ENCODE measurements around the gene VSX2. TPM values are rescaled to one million over a fixed set of nuclear protein-coding genes. Genes with fewer than 3 reads are reported as not detected.
A peak's percentile ranks its signal among the peaks of the same experiment; 100 is the strongest.

Gene VSX2
- total RNA-seq, 1 donor from 2014 or later: not detected

- Mint-ChIP-seq H3K9me3 (ENCODE audit: unreplicated experiment) (no peaks in the 10 kb centered on the region), H3K4me1 (ENCODE audit: low read depth, unreplicated experiment) (peaks cover 15% of the 10 kb centered on the region), H3K27me3 (ENCODE audit: low read depth, unreplicated experiment) (no peaks in the 10 kb centered on the region), H3K4me3 (ENCODE audit: unreplicated experiment) (no peak overlapping the region), H3K27ac (ENCODE audit: unreplicated experiment) (no peak overlapping the region), H3K36me3 (ENCODE audit: low read depth, unreplicated experiment) (peaks cover 12% of the 10 kb centered on the region)
- TF ChIP-seq CTCF (IDR thresholded peaks at IDR 0.05; ENCODE audit: insufficient read depth, low read depth, low read length) (no peak), EZH2 (IDR thresholded peaks at IDR 0.05; ENCODE audit: insufficient read depth, low read length) (no peak)
- FAIRE-seq: no peak
- Histone ChIP-seq H3K9me3 (ENCODE audit: insufficient read depth, low read depth, low read length) (no peaks in the 10 kb centered on the region), H3K27me3 (ENCODE audit: insufficient read depth, low read length) (no peaks in the 10 kb centered on the region), H3K36me3 (ENCODE audit: insufficient read depth, low read length) (peaks cover 11% of the 10 kb centered on the region), H2AFZ (ENCODE audit: low read depth, low read length) (no peak overlapping the region), H3K4me1 (ENCODE audit: insufficient read depth, low read length) (peaks cover 17% of the 10 kb centered on the region), H3K4me2 (ENCODE audit: low read length) (no peak overlapping the region), H3K79me2 (ENCODE audit: insufficient read depth, low read length) (peaks cover 39% of the 10 kb centered on the region), H4K20me1 (ENCODE audit: insufficient read depth, low read length) (peaks cover 61% of the 10 kb centered on the region), H3K4me3 (ENCODE audit: insufficient read depth, low read depth, low read length) (no peak overlapping the region), H3K27ac (ENCODE audit: low read depth, low read length) (no peak overlapping the region), H3K9ac (ENCODE audit: low read length) (no peak overlapping the region)
- DNase-seq (ENCODE audit: low read depth): no peak
Observed at GRCh38 chr14:74297986-74298385, 58.7 kb downstream of the VSX2 start.

- no peak for FAIRE-seq
- Histone ChIP-seq H3K4me2 (ENCODE audit: low read length) (peak overlapping the region; percentile 66), H3K27me3 (ENCODE audit: insufficient read depth, low read length) (no peaks in the 10 kb centered on the region), H4K20me1 (ENCODE audit: insufficient read depth, low read length) (peaks cover 51% of the 10 kb centered on the region), H3K27ac (ENCODE audit: low read depth, low read length) (peak overlapping the region; percentile 44), H3K9me3 (ENCODE audit: insufficient read depth, low read depth, low read length) (no peaks in the 10 kb centered on the region), H3K4me1 (ENCODE audit: insufficient read depth, low read length) (peaks cover 17% of the 10 kb centered on the region), H2AFZ (ENCODE audit: low read depth, low read length) (peak overlapping the region; percentile 44), H3K36me3 (ENCODE audit: insufficient read depth, low read length) (peaks cover 11% of the 10 kb centered on the region), H3K79me2 (ENCODE audit: insufficient read depth, low read length) (peaks cover 42% of the 10 kb centered on the region), H3K9ac (ENCODE audit: low read length) (peak overlapping the region; percentile 46), H3K4me3 (ENCODE audit: insufficient read depth, low read depth, low read length) (no peak overlapping the region)
- peak overlapping the region; percentile 66 for H3K27ac Mint-ChIP-seq (ENCODE audit: unreplicated experiment)
- TF ChIP-seq EZH2 (IDR thresholded peaks at IDR 0.05; ENCODE audit: insufficient read depth, low read length) (no peak), CTCF (IDR thresholded peaks at IDR 0.05; ENCODE audit: insufficient read depth, low read depth, low read length) (no peak)
- DNase-seq (ENCODE audit: low read depth): peak; percentile 54
- peaks cover 15% of the 10 kb centered on the region for H3K4me1 Mint-ChIP-seq (ENCODE audit: low read depth, unreplicated experiment)
- no peaks in the 10 kb centered on the region for H3K9me3 Mint-ChIP-seq (ENCODE audit: unreplicated experiment)
- H3K27me3 Mint-ChIP-seq (ENCODE audit: low read depth, unreplicated experiment): no peaks in the 10 kb centered on the region
- peaks cover 11% of the 10 kb centered on the region for H3K36me3 Mint-ChIP-seq (ENCODE audit: low read depth, unreplicated experiment)
- peak overlapping the region; percentile 58 for H3K4me3 Mint-ChIP-seq (ENCODE audit: unreplicated experiment)
Observed at GRCh38 chr14:74299061-74299545, 59.9 kb downstream of the VSX2 start.

GRCh38 chr14:74301594-74302151, 62.4 kb downstream of the VSX2 start:
- peaks cover 5% of the 10 kb centered on the region for H3K36me3 Mint-ChIP-seq (ENCODE audit: low read depth, unreplicated experiment)
- Histone ChIP-seq H3K27ac (ENCODE audit: low read depth, low read length) (no peak overlapping the region), H2AFZ (ENCODE audit: low read depth, low read length) (peak overlapping the region; percentile 85), H3K4me3 (ENCODE audit: insufficient read depth, low read depth, low read length) (peak overlapping the region; percentile 79), H3K4me1 (ENCODE audit: insufficient read depth, low read length) (peaks cover 17% of the 10 kb centered on the region), H3K4me2 (ENCODE audit: low read length) (peak overlapping the region; percentile 98), H4K20me1 (ENCODE audit: insufficient read depth, low read length) (peaks cover 27% of the 10 kb centered on the region), H3K9me3 (ENCODE audit: insufficient read depth, low read depth, low read length) (no peaks in the 10 kb centered on the region), H3K79me2 (ENCODE audit: insufficient read depth, low read length) (peaks cover 36% of the 10 kb centered on the region), H3K36me3 (ENCODE audit: insufficient read depth, low read length) (peaks cover 11% of the 10 kb centered on the region), H3K27me3 (ENCODE audit: insufficient read depth, low read length) (no peaks in the 10 kb centered on the region), H3K9ac (ENCODE audit: low read length) (peak overlapping the region; percentile 79)
- H3K27me3 Mint-ChIP-seq (ENCODE audit: low read depth, unreplicated experiment): no peaks in the 10 kb centered on the region
- no peaks in the 10 kb centered on the region for H3K9me3 Mint-ChIP-seq (ENCODE audit: unreplicated experiment)
- peak overlapping the region; percentile 91 for H3K4me3 Mint-ChIP-seq (ENCODE audit: unreplicated experiment)
- TF ChIP-seq CTCF (IDR thresholded peaks at IDR 0.05; ENCODE audit: insufficient read depth, low read depth, low read length): no peak
- H3K27ac Mint-ChIP-seq (ENCODE audit: unreplicated experiment): peak overlapping the region; percentile 48
- FAIRE-seq (no peak), DNase-seq (ENCODE audit: low read depth) (no peak)
- peaks cover 15% of the 10 kb centered on the region for H3K4me1 Mint-ChIP-seq (ENCODE audit: low read depth, unreplicated experiment)
